Stomach smooth muscle (tissue), 2 donors: ENCODE results near the gene IL3.

Experiments
- H3K27ac ChIP-seq: one replicate; pipeline ENCODE4 v1.7.0; 2013; ENCODE audit warnings: mild to moderate bottlenecking, low read length, inconsistent platforms
- H3K27me3 ChIP-seq, 2 donors: one replicate each; pipeline ENCODE4 v1.7.0; 2013; ENCODE audit warnings: low read length in 2 of 2; ENCODE audit not compliant: insufficient read depth in 2 of 2, control insufficient read depth in 1 of 2
- H3K36me3 ChIP-seq, 2 donors: one replicate each; pipeline ENCODE4 v1.7.0; 2013; ENCODE audit warnings: low read length in 2 of 2; ENCODE audit not compliant: control insufficient read depth in 2 of 2, insufficient read depth in 2 of 2
- H3K4me1 ChIP-seq: one replicate; pipeline ENCODE4 v1.7.0; 2013; ENCODE audit warnings: low read length; ENCODE audit not compliant: control insufficient read depth, insufficient read depth
- H3K4me3 ChIP-seq, 2 donors: one replicate each; pipeline ENCODE4 v1.7.0; 2013; ENCODE audit warnings: low read length in 2 of 2
- H3K9ac ChIP-seq, 2 donors: one replicate each; pipeline ENCODE4 v1.7.0; 2013; ENCODE audit warnings: low read length in 2 of 2, mild to moderate bottlenecking in 1 of 2
- H3K9me3 ChIP-seq, 2 donors: one replicate each; pipeline ENCODE4 v1.7.0; 2013; ENCODE audit warnings: low read length in 2 of 2; ENCODE audit not compliant: control insufficient read depth in 2 of 2
- donor health status: healthy.
- donor health status: Pancreatic carcinoma.

Gene IL3

DNA sequence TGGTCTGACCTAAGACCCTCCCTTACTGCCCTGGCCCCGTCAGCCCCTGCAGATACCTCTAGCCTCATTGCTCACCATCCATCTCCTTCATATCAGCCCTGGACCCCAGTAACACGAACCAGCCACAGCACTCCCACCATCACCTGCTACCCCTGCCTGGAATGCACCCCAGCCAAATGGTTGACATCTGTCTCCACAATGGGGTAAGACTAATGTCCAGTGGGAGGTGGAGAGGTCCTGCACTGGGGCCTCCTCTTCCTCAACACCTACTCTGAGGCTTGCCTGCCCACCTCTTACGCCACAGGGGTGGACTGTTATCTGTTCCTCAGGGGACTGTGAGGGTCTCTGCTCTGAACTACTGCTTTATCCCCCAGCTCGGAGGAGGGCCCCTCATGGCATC lies 25.2 kb downstream of the IL3 start:
- no peaks in the 10 kb centered on the region for H3K27me3 ChIP-seq
- no peak overlapping the region for H3K4me3 ChIP-seq
- no peak overlapping the region for H3K27ac ChIP-seq
- no peaks in the 10 kb centered on the region for H3K36me3 ChIP-seq
- H3K9ac ChIP-seq = no peak overlapping the region
- H3K9me3 ChIP-seq = no peaks in the 10 kb centered on the region
- H3K4me1 ChIP-seq = peaks cover 3% of the 10 kb centered on the region

DNA sequence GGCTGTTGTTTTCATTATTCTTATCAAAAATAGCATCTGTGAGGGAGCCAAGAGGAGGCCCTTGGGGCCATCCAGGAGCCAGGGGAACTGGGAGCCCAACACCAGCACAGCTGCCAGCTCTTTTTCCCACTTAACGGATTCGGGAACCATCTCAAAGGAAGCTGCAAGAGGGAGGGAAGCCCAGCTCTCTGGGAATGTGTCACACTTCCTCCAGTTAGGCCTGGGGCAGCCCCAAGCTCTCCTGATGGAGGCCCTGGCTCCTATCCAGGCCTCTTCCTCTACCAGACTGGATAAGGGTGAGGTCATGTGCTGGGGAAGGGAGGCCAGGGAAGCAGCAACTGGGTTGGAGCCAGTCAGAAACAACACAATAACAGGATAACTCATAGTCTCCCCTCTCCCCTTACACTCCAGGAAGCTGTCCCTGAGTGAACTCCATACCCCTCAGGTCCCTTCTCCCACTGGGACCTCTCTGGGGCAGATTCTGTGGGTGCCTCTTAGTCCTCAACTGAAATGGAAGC lies 25.9 kb downstream of the IL3 start:
- no peak overlapping the region for H3K27ac ChIP-seq

DNA sequence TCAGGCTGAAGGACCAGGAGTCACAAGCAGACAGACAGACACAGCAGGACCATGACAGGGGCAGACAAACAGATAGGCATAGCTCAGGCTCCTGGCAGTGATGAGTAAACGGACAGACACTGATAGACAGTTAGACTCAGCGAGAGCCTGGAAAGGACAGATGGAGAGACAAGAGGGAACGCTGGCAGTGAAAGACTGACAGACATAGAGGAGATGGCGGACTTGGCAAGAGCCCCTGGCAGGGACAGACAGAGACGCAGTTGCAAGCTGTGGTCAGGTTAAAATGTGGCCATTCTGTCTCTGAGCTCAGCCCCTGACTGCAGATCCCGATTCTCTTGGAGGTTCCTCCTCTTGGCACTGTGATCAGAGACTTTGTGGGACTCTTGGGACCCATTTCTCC lies 26.7 kb downstream of the IL3 start:
- H3K27ac ChIP-seq = no peak overlapping the region
- no peaks in the 10 kb centered on the region for H3K9me3 ChIP-seq
- no peak overlapping the region for H3K9ac ChIP-seq
- no peaks in the 10 kb centered on the region for H3K36me3 ChIP-seq
- H3K4me1 ChIP-seq = peaks cover 3% of the 10 kb centered on the region
- H3K4me3 ChIP-seq = no peak overlapping the region
- no peaks in the 10 kb centered on the region for H3K27me3 ChIP-seq

More for the DNA sequence above, 25.9 kb downstream of the IL3 start:
- no peaks in the 10 kb centered on the region for H3K27me3 ChIP-seq
- no peak overlapping the region for H3K4me3 ChIP-seq
- no peaks in the 10 kb centered on the region for H3K9me3 ChIP-seq
- no peak overlapping the region for H3K9ac ChIP-seq
- H3K4me1 ChIP-seq = peaks cover 3% of the 10 kb centered on the region
- no peaks in the 10 kb centered on the region for H3K36me3 ChIP-seq

DNA sequence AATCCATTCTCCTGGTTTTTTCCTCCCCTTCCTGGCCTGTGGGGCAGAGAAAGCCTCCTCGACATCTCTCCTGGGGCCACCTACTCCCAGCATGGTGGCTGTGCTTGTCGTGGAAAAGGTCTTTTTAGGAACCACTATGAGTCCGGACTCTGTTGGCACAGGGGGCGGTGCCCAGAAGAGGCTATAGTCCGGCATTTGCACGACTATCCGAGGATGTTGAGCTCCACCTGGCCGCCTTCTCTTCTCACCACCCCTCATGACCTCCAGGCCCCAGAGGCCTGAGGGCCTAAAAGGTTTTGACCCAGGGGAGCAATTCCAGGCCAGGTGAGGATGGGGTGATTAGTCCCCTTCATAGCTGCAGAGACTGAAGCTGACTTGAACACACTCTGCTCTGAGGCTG lies 27.2 kb downstream of the IL3 start:
- Histone ChIP-seq H3K36me3 (no peaks in the 10 kb centered on the region), H3K4me3 (no peak overlapping the region), H3K27ac (no peak overlapping the region), H3K27me3 (no peaks in the 10 kb centered on the region), H3K9ac (no peak overlapping the region), H3K4me1 (peaks cover 3% of the 10 kb centered on the region), H3K9me3 (no peaks in the 10 kb centered on the region)

DNA sequence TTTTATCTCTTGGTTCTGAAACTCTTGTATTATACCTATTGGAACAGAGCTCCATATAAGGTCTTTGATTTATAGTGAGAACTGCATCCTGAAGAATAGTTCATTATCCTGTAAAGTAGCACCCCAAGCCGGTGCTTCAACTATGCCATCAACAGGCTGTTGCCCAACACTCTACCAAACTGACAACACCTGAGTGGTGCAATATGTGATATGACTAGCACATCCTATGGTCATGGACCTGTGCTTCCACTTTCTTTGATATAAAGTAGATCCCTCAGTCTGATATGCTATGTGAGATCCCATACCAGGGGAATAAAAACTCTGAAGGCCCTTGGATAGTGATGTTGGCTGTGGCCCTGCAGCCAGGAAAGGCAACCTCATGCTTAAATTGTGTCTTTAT lies 28.9 kb downstream of the IL3 start:
- Histone ChIP-seq H3K36me3 (no peaks in the 10 kb centered on the region), H3K4me1 (peaks cover 3% of the 10 kb centered on the region), H3K27ac (no peak overlapping the region), H3K27me3 (no peaks in the 10 kb centered on the region), H3K9ac (no peak overlapping the region), H3K4me3 (no peak overlapping the region), H3K9me3 (no peaks in the 10 kb centered on the region)

DNA sequence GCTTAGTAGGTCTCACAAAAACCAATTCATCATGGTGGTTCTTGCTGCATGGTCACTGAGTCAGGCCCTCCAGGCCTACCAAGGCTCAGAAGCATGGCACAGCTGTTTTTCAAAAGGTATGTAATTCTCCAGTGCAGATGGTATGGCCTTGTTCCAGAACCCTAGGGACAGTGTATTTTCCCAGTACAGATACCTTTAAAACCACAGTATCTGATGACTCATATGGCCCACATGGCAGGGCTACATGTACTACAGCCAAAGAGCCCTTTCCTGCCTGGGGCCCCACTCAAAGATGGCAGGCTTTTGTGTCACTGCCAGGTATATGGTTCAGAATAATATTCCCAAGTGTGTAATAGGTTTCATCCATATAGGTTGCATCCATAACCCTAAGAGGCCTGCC lies 29.7 kb downstream of the IL3 start:
- Histone ChIP-seq H3K4me1 (peaks cover 3% of the 10 kb centered on the region), H3K9ac (no peak overlapping the region), H3K36me3 (no peaks in the 10 kb centered on the region), H3K27me3 (no peaks in the 10 kb centered on the region), H3K4me3 (no peak overlapping the region), H3K9me3 (no peaks in the 10 kb centered on the region), H3K27ac (no peak overlapping the region)

DNA sequence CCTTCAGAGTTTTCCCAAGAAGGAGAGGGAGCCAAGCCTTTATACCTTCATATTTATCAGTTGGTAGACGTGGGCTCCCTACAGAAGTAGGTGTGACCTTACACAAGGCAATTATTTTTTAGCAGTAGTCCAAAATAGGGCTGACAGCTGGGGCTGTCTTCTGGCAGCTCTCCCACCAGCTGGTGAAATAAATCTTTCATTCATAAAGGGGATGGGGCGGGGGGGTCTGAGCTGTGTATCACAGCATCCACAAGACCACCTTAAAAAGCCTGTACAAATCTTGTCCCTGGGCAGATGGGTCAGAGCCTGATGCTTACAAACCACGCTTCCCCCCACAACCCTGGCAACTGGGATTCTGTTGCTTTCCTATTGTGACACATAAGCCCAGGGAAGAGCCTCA lies 32.8 kb downstream of the IL3 start:
- Histone ChIP-seq H3K27ac (no peak overlapping the region), H3K9me3 (no peaks in the 10 kb centered on the region), H3K4me1 (no peaks in the 10 kb centered on the region), H3K9ac (no peak overlapping the region), H3K36me3 (no peaks in the 10 kb centered on the region), H3K27me3 (no peaks in the 10 kb centered on the region), H3K4me3 (no peak overlapping the region)

DNA sequence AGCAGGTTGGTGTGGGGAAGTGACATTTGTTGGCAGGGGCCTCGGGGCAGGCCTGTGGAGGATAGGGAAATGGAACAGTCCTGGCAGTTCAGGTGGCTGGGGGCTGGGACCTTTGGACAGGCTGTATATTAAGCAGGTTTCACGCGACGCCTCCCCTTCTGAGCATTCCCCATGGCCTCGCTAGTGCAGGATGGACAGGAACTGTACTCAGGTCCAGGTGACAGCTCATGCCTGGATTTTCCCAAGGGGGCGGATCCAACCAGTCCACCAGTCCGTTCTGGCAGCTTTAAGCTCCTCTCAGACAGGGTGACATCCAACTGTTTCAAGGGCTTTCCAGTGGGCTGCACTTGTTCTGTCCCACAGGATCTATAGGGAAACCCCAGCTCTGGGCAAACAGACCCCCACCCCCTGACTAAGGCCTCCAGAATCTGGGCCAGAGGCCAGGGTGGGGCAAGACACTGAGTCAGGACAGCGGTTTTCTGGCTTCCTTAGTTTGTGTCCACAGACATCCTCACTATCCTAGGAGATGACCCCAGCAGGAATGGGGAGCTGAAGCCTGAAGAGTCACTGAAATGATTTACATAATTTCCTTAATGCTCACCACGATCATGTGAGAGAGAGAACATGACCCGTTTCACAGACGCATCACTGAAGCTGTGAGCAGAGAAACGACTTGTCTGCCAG lies 34.1 kb downstream of the IL3 start:
- no peak overlapping the region for H3K9ac ChIP-seq
- no peaks in the 10 kb centered on the region for H3K27me3 ChIP-seq
- no peaks in the 10 kb centered on the region for H3K36me3 ChIP-seq
- H3K4me3 ChIP-seq = no peak overlapping the region
- H3K9me3 ChIP-seq = no peaks in the 10 kb centered on the region
- no peaks in the 10 kb centered on the region for H3K4me1 ChIP-seq
- H3K27ac ChIP-seq = no peak overlapping the region

DNA sequence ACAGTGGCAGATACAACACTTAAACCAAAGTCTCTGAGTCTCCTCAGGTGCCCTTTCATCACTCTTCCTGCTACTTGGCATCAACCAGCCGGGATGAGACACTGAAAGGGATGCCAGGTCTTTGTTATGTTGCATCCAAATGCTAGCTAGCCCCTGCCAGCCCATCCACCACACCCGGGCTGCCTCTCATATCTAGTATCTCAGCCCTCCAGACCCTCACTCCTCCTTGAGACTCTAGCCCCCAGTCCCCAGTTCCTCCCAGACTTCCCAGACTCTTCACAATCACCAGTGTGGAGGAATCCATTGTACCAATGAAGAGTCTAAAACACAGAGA lies 34.6 kb downstream of the IL3 start:
- H3K9me3 ChIP-seq = no peaks in the 10 kb centered on the region
- no peak overlapping the region for H3K9ac ChIP-seq
- H3K4me3 ChIP-seq = no peak overlapping the region
- no peaks in the 10 kb centered on the region for H3K36me3 ChIP-seq
- no peaks in the 10 kb centered on the region for H3K27me3 ChIP-seq
- H3K27ac ChIP-seq = no peak overlapping the region
- H3K4me1 ChIP-seq = no peaks in the 10 kb centered on the region

DNA sequence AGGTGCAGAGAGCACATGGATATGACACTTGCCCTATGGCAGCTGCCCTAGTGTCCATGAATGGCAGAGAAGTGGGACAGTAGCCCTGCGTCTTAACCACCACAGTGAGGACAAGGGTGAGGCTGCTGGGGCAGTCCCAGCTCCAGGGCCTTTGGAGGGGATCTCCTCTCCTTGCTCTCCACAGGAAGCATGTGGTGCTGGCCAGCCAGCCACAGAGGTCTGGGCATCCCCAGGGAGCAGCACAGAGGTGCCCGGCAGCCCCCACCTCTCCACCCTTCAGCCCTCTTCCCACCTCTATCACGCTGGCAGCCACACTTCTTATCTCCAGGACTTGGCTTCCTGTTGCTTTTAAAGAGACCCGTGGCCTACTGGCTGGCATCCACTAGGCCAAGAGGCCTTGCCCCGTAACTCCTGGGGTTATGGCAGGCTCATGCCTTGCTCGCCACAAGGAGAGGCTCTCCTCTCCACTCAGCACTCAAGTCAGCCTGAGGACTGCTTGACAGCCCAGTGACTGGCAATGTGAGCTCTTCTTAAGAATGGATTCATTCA lies 35.0 kb downstream of the IL3 start:
- no peak overlapping the region for H3K9ac ChIP-seq
- H3K9me3 ChIP-seq = no peaks in the 10 kb centered on the region
- H3K4me1 ChIP-seq = no peaks in the 10 kb centered on the region
- no peak overlapping the region for H3K4me3 ChIP-seq
- H3K36me3 ChIP-seq = no peaks in the 10 kb centered on the region
- no peaks in the 10 kb centered on the region for H3K27me3 ChIP-seq
- no peak overlapping the region for H3K27ac ChIP-seq

DNA sequence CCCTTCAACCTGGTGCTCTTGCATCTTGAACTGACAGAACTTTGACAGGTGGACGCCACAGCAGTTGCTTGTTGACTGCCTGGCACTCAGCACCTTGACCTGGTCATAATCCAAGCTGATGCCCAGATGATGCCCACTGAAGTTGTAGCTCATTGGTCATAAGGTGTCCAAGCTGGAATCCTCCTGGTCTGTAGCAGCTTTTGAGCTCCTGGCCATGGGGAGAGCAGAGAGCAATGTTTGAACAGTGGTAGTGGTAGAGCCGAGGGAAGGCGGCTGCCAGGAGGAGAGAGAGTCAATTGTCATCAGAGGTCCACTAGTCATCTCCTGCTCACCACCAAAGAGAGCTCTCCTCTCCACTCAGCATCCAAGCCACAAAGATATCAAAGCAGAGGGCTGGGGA lies 36.4 kb downstream of the IL3 start:
- Histone ChIP-seq H3K9me3 (no peaks in the 10 kb centered on the region), H3K27me3 (no peaks in the 10 kb centered on the region), H3K9ac (no peak overlapping the region), H3K36me3 (no peaks in the 10 kb centered on the region), H3K4me1 (no peaks in the 10 kb centered on the region), H3K27ac (no peak overlapping the region), H3K4me3 (no peak overlapping the region)
